ENCODE results near the gene SCIN.
"Not testable (repeated sequence)": the region's sequence is repeated elsewhere in the genome, so short reads cannot be mapped to it uniquely, and the experiment has no call there.

The SCIN gene

DNA sequence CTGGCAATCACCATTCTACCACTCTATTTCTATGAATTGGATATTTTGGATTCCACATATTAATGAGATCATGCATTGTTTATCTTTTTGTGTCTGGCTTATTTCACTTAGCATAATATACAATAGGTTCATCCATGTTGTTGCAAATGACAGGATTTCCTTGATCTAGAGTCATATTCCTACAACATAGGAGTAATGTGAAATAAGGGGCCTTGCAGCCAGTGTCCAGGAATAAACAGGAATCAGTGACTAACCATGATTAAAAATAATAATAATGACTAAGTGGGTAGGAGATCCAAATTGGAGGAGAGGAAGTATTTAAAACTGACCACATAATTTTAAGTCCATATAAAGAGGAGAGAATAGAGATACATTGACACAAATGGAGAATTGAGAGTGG lies 49.9 kb downstream of the SCIN start:
- DNase-seq = no peak

DNA sequence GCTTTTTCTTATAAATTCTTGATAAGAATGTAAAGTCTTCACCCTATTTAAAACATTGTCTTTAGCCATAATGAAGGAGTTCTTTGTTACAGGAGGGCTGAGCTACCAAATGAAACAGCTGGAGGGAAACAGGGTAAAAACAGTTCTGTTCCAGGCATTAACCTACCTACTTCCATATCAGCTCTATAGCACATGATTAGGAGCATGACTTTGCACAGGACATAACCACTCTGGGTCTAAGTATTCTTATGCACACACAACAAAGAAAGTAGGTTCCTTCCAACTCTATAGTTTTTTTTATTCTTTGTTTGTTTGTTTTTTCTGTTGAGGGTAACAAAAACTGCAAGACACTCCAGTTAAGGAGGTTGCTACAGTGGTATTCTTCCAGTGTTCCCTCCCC lies 52.7 kb downstream of the SCIN start:
- DNase-seq = no peak

DNA sequence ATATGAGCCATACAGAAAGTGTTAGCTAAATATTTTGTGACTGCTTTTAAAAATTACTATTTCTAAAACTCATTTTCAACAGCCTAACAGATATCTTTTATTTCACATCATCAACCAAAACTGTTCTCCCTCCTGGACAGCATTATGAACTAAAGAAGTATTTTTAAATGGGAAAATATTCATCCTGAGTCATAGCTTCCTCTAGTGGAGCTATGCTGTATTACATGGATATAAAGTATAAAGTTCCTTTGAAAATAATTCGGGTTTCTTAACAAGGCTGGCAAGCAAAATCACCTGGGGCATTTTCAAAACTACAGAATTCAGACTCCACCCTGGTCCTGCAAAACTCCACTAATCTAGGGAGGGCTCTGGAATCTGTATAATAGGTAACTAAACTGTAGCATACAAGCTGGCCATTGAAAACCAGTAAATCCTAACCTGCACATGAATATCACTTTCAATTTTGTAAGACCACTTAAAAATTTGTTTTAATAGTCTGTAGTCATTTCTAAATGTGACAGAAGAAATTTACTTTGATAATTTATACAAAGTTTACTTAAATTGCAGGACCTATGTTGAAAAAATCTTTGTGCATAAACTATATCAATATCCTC lies 53.5 kb downstream of the SCIN start:
- DNase-seq = no peak

GRCh38 chr7:12625836-12626235 lies 55.3 kb downstream of the SCIN start:
- no peak for DNase-seq

DNA sequence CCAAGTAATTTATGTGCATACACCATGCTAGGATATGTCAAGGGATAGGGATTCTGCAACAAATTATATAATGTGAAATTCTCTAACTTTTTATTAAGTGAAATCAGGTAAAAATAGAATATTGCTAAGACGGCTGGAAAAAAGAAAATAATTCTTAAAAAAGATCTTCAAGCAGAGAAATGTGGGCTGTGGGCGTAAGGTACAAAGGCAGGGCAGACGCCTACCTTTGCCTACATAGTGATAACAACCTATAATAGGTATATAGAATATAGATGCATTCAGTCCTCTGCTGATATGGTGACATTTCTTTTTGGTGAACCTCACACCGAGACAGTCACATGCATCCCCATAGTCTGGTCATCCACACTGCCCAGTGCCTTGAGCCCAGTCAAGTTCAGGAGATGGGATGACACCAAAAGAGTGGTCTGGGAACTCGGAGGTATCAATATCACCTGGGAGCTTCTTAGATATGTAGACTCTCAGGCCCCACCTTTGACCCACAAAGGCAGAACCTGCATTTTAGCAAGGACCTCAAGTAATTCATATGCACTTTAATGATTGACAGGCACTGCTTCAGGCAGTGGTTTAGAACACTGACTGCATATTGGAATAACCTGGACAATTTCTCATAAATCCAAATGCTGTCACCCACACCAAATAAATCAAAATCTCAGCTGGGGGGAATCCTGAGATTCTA lies 59.4 kb downstream of the SCIN start:
- no peak for DNase-seq

- DNase-seq = no peak
Observed at GRCh38 chr7:12630513-12630819, 59.9 kb downstream of the SCIN start.

- no peak for DNase-seq
Observed at GRCh38 chr7:12633582-12633981, 63.1 kb downstream of the SCIN start.

GRCh38 chr7:12635830-12636229 lies 65.3 kb downstream of the SCIN start:
- no peak for DNase-seq

- DNase-seq = no peak
Observed at GRCh38 chr7:12637328-12637727, 66.8 kb downstream of the SCIN start.

GRCh38 chr7:12637819-12638592 lies 67.5 kb downstream of the SCIN start:
- DNase-seq = no peak

GRCh38 chr7:12638851-12639456 lies 68.4 kb downstream of the SCIN start:
- DNase-seq = no peak

GRCh38 chr7:12640299-12641096 lies 70.0 kb downstream of the SCIN start:
- DNase-seq = no peak

DNA sequence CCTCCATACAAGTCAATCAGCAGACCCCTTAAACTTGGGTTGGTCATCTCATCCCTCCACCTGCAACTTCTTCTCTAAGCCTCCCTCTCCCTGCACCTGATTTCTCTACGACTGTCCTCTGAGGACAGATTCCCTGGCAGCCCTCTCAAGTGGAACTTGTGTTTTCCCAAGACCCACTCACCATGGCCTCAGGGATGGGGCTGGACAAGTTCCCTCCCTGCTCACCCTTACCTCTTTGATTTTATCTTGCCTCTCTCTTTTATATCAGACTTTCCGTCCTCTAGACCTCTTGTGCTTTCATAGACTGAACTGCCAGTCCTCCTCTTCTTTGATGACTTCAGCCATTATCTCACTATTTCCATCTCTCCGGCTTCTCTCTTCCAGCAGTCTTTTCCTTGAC lies 70.7 kb downstream of the SCIN start:
- DNase-seq = no peak

DNA sequence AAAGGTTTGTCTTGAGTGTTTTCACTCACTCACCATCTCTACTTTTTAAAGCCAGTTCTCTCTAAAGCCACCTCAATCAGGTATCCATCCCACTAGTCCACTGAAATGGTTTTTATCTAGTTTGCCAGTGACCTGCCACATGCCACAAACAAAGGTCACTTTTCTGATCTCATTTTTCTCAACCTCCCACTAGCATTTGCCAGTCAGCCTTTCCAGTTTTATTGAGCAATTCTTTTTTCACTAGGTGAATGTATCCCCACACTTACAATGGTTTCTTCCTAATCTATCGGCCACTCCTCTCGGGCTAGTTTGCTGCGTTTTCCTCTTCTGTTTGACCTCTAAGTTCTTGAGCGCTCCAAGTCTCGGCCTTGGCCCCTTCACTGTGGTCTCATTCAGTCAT lies 72.0 kb downstream of the SCIN start:
- DNase-seq = no peak

GRCh38 chr7:12643001-12643643 lies 72.6 kb downstream of the SCIN start:
- DNase-seq = no peak

- DNase-seq = no peak
Observed at GRCh38 chr7:12643644-12644043, 73.1 kb downstream of the SCIN start.

DNA sequence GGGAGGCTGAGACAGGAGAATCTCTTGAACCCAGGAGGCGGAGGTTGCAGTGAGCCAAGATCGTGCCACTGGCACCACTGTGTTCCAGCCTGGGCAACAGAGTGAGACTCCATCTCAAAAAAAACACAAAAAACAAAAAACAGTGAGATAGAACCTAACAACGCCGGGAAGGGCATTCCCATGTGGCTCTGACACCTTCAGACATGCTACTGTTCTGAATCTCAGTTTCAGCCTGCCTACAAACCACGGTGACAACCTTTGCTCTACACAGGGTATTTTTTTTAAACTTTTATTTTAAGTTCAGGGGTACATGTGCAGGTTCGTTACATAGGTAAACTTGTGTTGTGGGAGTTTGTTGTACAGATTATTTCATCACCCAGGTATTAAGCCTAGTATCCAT lies 74.7 kb downstream of the SCIN start:
- not testable (repeated sequence) for DNase-seq

DNA sequence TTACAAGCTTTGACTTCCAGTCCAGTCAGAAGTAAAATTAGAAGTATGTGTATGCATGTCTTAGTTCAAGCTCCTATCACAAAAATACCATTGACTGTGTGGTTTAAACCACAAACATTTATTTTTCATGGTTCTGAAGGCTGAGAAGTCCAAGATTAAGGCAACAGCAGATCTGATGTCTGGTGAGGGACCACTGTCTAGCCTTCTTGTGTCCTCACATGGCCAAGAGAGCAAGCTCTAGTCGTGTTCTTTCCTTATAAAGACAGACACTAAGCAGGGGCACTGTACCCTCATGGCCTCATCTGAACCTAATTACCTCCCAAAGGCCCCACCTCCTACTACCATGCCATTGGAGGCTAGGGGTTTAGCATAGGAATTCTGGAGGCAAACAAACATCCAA lies 75.6 kb downstream of the SCIN start:
- no peak for DNase-seq

DNA sequence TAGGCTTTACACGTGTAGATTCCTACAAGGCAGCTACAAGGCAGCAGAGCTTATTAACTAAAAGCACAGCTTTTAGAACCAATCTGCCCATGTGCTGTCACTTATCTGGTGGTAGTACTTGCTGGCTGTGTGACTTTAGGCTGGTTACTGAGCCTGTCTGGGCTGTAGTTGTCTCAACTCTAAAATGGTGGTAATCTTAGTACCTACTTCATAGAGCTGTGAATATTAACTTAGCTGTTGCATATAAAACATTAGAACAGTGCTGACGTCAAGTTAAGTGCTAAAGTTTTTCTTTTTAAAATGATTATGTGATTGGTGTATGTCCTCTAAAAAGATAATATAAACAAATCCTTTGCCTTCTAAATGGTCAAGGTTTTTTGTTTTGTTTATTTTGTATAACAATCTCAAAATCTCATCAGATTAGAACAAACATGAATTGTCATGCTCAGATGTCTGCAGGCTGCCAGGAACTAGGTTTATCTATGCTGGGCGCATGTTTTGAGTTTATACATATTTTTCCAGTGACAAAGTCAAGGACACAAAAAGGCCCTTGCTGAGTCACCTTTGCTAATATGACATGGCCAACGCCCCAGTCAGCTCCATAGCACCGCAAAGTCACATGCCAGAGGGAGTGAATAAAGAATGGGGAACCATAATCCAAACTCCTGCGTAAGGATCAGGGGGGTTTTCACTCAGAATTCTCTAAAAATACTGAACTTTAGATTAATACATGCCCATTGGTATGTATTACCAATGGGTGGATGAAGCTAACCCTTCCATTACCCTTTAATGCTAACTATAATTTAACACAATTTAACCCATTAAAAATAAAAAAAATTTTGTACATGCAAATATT lies 77.1 kb downstream of the SCIN start:
- DNase-seq = no peak

DNA sequence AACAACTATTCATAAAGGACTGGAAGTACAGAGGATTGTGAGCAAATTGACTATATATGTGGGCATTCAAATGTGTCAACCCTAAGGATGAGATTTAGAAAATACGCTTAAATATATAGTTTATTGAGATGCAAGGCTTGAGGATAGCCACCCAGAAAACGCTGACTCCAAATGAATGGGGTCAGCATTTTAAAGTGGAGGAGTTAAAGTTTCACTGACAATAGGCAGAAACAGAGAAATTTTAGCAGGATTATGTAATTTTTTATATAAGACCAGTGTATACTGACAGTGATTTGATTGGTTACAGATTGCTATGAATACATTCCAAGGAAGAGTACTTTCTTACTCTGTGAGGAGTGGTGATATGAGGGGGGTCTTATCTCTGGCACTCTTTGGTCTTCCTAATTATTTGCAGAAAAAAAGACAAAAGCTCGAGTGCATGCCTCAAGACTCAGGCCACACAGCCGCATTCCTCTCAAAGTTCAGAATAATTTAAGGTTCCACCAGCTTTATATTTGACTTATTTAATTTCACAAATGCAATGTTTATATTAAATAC lies 78.3 kb downstream of the SCIN start:
- no peak for DNase-seq

- DNase-seq = no peak
Observed at GRCh38 chr7:12649348-12649747, 78.8 kb downstream of the SCIN start.

All from activated CD4-positive, CD25-positive, alpha-beta regulatory T cell (primary cell).